K562 (cell line): ENCODE data around the gene PLXNA2. TPM values are rescaled to one million over a fixed set of nuclear protein-coding genes. Genes with fewer than 3 reads are reported as not detected.

Source experiments
- ARHGAP35 ChIP-seq: fragments of 450-650 bp; IDR thresholded peaks from 2 replicates; pipeline ENCODE4 v1.6.1; 2018; ENCODE audit not compliant: partially characterized antibody
- CHD2 ChIP-seq: IDR thresholded peaks from 2 replicates; pipeline ENCODE4 v1.6.1; 2011; ENCODE audit warnings: low read depth, low read length
- DEAF1 ChIP-seq: fragments of 450-650 bp; formaldehyde crosslinking; IDR thresholded peaks from 2 replicates; pipeline ENCODE4 v1.4.0; 2020; ENCODE audit warnings: mild to moderate bottlenecking, moderate library complexity
- HBP1 ChIP-seq: fragments of 450-650 bp; formaldehyde crosslinking; IDR thresholded peaks from 2 replicates; pipeline ENCODE4 v1.4.0; 2022; ENCODE audit warnings: missing genetic modification characterization
- NR2C2 ChIP-seq, 2 experiments: fragments of 200-800 bp in 1 of 2; sonication (Bioruptor generic) in 1 of 2; sonication (generic) in 1 of 2; formaldehyde crosslinking in 1 of 2; IDR thresholded peaks; 2 replicates each; pipeline versions ENCODE4 v1.6.1 to v1.8.0; 2016 to 2022; ENCODE audit warnings: mild to moderate bottlenecking in 1 of 2, missing compliant biosample characterization in 1 of 2, missing genetic modification characterization in 1 of 2, missing genetic modification reagents in 1 of 2
- ZNF282 ChIP-seq: sonication (generic); formaldehyde crosslinking; IDR thresholded peaks from 2 replicates; pipeline ENCODE4 v1.8.1; 2023; ENCODE audit warnings: missing genetic modification reagents
- ZNF609 ChIP-seq: sonication (generic); formaldehyde crosslinking; IDR thresholded peaks from 2 replicates; pipeline ENCODE4 v1.8.1; 2023; ENCODE audit warnings: missing genetic modification reagents, mild to moderate bottlenecking, borderline replicate concordance
- polyA plus RNA-seq, 8 experiments: library from polyadenylated mRNA; depleted of rRNA in 4 of 8; stranded (reverse) in 5 of 8; unstranded in 3 of 8; fragments of >200 nt; fragmentation: Nextera tagmentation in 2 of 8; fragmentation: Illumina TruSeq in 1 of 8; extraction: Ambion mirVana in 2 of 8; extraction: Trizol in 1 of 8; gene quantifications; 2 replicates each; pipeline versions ENCODE4 v1.2.1 to v1.2.3, GENCODE V29; 2011 to 2014; ENCODE audit warnings: inconsistent platforms in 1 of 8, missing spikeins in 1 of 8
- total RNA-seq, 7 experiments: library from RNA; depleted of rRNA in 6 of 7; stranded (reverse); fragments of >200 nt in 6 of 7; fragmentation: Illumina TruSeq in 2 of 7; extraction: Trizol in 2 of 7; gene quantifications; 2 replicates each; pipeline versions ENCODE4 v1.2.1 to v1.2.3, GENCODE V29; 2011 to 2021; ENCODE audit warnings: low replicate concordance in 1 of 7

Gene PLXNA2
- total and polyA plus RNA-seq, 9 of the 15 experiments (the other 6 are each of a cell fraction or from before 2014, with no cell fraction given), result 0.01 to 1.3 (median 0.32) TPM

GRCh38 chr1:208215393-208215792 lies 28.8 kb downstream of the PLXNA2 start (continued):
- TF ChIP-seq ZNF609 (CRISPR knock-in tag) (no peak), CHD2 (no peak), ARHGAP35 (peak; percentile 46), ZNF282 (no peak), HBP1 (CRISPR knock-in tag) (0 out of 2 replicates have a peak, but pooled peaks have one; percentile 40), DEAF1 (no peak), NR2C2 (CRISPR knock-in tag; IDR thresholded peaks at IDR 0.05) (no peak), NR2C2 (tag; IDR thresholded peaks at IDR 0.05) (no peak)
